ENCODE data around the gene ITIH2.

ITIH2 gene

DNA sequence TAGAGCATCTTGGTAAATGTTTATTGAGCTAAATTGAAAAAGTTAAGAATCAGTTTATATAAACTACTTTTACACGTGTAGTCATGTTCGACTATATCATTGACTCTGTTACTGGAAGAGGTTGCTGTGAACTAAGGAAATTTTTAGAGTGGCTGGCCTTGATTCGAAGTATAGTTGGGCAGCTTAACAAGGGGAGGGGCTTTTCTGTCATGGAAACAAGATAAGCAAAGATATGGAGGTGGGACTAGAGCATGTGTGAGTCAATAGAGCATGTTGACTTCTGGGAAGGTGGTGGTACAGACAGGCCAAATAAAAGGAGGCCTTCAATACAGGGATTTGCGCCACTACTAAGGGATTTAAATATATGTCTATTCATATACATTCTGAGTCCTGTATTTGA is 92.5 kb downstream of the ITIH2 start:
- no peak overlapping the region for H3K14ac ChIP-seq (ENCODE audit: low read length)
- H4K91ac ChIP-seq (ENCODE audit: low read depth, low read length, poor library complexity) = no peak overlapping the region
- H3K27ac ChIP-seq (replicated peaks; ENCODE audit: low read length) = no peak overlapping the region
- no peak overlapping the region for H2BK120ac ChIP-seq (ENCODE audit: low read depth, low read length)
- no peak overlapping the region for H3K4ac ChIP-seq (ENCODE audit: low read length)
- H2AFZ ChIP-seq (ENCODE audit: low read length) = no peak overlapping the region
- no peak for DNase-seq (ENCODE audit: low spot score)
- no CpG with 5 or more reads among the region's 4 CpGs for WGBS, 2 donors (ENCODE audit: extremely low coverage in 2 of 2, insufficient read length in 2 of 2, insufficient replicate concordance in 1 of 2)
- no peaks in the 10 kb centered on the region for H3K4me1 ChIP-seq (ENCODE audit: control insufficient read depth in 2 of 2, insufficient read depth in 1 of 2, low read depth in 1 of 2, low read length in 2 of 2)
- no peaks in the 10 kb centered on the region for H3K9me3 ChIP-seq (replicated peaks in 1 of 2; ENCODE audit: control insufficient read depth in 2 of 2, insufficient read depth in 1 of 2, low read depth in 1 of 2, low read length in 2 of 2)
- H3K18ac ChIP-seq (ENCODE audit: low read length) = no peak overlapping the region
- no peak overlapping the region for H3K4me2 ChIP-seq (ENCODE audit: insufficient read depth, low read length, poor library complexity, severe bottlenecking)
- no peak overlapping the region for H4K8ac ChIP-seq (ENCODE audit: low read depth, low read length)
- H3K79me1 ChIP-seq (ENCODE audit: low read depth, low read length) = no peaks in the 10 kb centered on the region
- no peak overlapping the region for H2BK15ac ChIP-seq (ENCODE audit: low read length)
- peaks cover 14 to 63% of the 10 kb centered on the region in 2 donors for H3K36me3 ChIP-seq (replicated peaks in 1 of 2; ENCODE audit: control insufficient read depth in 2 of 2, insufficient read depth in 2 of 2, low read length in 2 of 2)
- no peak overlapping the region for H2BK12ac ChIP-seq (ENCODE audit: low read length)
- H3K9ac ChIP-seq (ENCODE audit: low read depth, low read length, poor library complexity) = no peak overlapping the region
- no peak overlapping the region for H2AK5ac ChIP-seq (ENCODE audit: low read depth, low read length)
- H3K23ac ChIP-seq (ENCODE audit: low read depth, low read length, poor library complexity) = no peak overlapping the region
- H2BK5ac ChIP-seq (ENCODE audit: low read length) = no peak overlapping the region
- no peaks in the 10 kb centered on the region for H3K27me3 ChIP-seq (ENCODE audit: control insufficient read depth in 3 of 3, insufficient read depth in 3 of 3, low read depth in 1 of 3, low read length in 3 of 3)
- H3K4me3 ChIP-seq (ENCODE audit: low read length in 2 of 2) = no peak overlapping the region

GRCh38 chr10:7797582-7797981 is 94.5 kb downstream of the ITIH2 start:
- no CpG with 5 or more reads among the region's 6 CpGs for WGBS, 2 donors (ENCODE audit: extremely low coverage in 2 of 2, insufficient read length in 2 of 2, insufficient replicate concordance in 1 of 2)
- no peak overlapping the region for H2BK15ac ChIP-seq (ENCODE audit: low read length)
- no peaks in the 10 kb centered on the region for H3K4me1 ChIP-seq (ENCODE audit: control insufficient read depth in 2 of 2, insufficient read depth in 1 of 2, low read depth in 1 of 2, low read length in 2 of 2)
- H3K9ac ChIP-seq (ENCODE audit: low read depth, low read length, poor library complexity) = no peak overlapping the region
- H3K27me3 ChIP-seq (ENCODE audit: control insufficient read depth in 3 of 3, insufficient read depth in 3 of 3, low read depth in 1 of 3, low read length in 3 of 3) = no peaks in the 10 kb centered on the region
- H3K4me3 ChIP-seq (ENCODE audit: low read length in 2 of 2) = no peak overlapping the region
- H3K14ac ChIP-seq (ENCODE audit: low read length) = no peak overlapping the region
- no peak overlapping the region for H4K91ac ChIP-seq (ENCODE audit: low read depth, low read length, poor library complexity)
- no peak overlapping the region for H2BK12ac ChIP-seq (ENCODE audit: low read length)
- H4K8ac ChIP-seq (ENCODE audit: low read depth, low read length) = no peak overlapping the region
- H2BK120ac ChIP-seq (ENCODE audit: low read depth, low read length) = no peak overlapping the region
- H3K4me2 ChIP-seq (ENCODE audit: insufficient read depth, low read length, poor library complexity, severe bottlenecking) = no peak overlapping the region
- H3K27ac ChIP-seq (replicated peaks; ENCODE audit: low read length) = no peak overlapping the region
- H3K9me3 ChIP-seq (replicated peaks in 1 of 2; ENCODE audit: control insufficient read depth in 2 of 2, insufficient read depth in 1 of 2, low read depth in 1 of 2, low read length in 2 of 2) = no peaks in the 10 kb centered on the region
- no peak overlapping the region for H2AFZ ChIP-seq (ENCODE audit: low read length)
- no peak overlapping the region for H3K18ac ChIP-seq (ENCODE audit: low read length)
- no peak overlapping the region for H3K4ac ChIP-seq (ENCODE audit: low read length)
- no peak overlapping the region for H2AK5ac ChIP-seq (ENCODE audit: low read depth, low read length)
- peaks cover 21 to 65% of the 10 kb centered on the region in 2 donors for H3K36me3 ChIP-seq (replicated peaks in 1 of 2; ENCODE audit: control insufficient read depth in 2 of 2, insufficient read depth in 2 of 2, low read length in 2 of 2)
- DNase-seq (ENCODE audit: low spot score) = no peak
- no peaks in the 10 kb centered on the region for H3K79me1 ChIP-seq (ENCODE audit: low read depth, low read length)
- H2BK5ac ChIP-seq (ENCODE audit: low read length) = no peak overlapping the region
- H3K23ac ChIP-seq (ENCODE audit: low read depth, low read length, poor library complexity) = no peak overlapping the region
